GM18870 (cell line): Measurements from ENCODE around the gene TBC1D14.
"Not testable (repeated sequence)": the region's sequence is repeated elsewhere in the genome, so short reads cannot be mapped to it uniquely, and the experiment has no call there.

Experiments used
- ATAC-seq: cut with Tn5 transposase; IDR thresholded peaks from one replicate; pipeline ENCODE4 v1.9.1; 2021; ENCODE audit warnings: moderate library complexity; ENCODE audit not compliant: unreplicated experiment

Gene TBC1D14

DNA sequence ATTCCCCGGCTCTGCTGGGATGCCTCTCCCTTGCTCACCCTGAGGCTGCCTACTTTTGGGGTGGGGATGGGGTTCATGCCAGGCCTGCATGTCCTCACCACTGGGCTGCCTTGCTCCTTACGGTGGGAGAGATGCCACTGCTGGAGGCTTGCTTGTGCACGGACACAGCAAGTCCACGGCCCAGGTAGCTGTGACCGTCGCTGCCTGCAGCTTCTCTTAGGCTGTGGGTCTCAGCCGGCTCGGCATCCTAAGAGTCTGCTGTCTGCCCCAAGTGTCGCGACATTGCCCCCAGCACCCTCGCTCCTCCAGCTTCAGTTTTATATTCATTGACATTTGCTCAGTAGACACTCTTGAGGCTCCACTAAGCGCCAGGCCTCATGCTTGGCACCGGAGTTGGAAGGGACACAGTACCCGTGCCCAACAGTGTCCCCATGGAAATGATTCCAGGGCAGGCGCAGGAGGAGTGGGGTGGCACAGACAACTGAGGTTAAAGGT, 58.3 kb downstream of the TBC1D14 start:
- ATAC-seq: no peak

- ATAC-seq: no peak
Measured at GRCh38 chr4:6968496-6968895, 58.9 kb downstream of the TBC1D14 start.

GRCh38 chr4:6969826-6970800, 60.5 kb downstream of the TBC1D14 start:
- ATAC-seq: peak; percentile 67

DNA sequence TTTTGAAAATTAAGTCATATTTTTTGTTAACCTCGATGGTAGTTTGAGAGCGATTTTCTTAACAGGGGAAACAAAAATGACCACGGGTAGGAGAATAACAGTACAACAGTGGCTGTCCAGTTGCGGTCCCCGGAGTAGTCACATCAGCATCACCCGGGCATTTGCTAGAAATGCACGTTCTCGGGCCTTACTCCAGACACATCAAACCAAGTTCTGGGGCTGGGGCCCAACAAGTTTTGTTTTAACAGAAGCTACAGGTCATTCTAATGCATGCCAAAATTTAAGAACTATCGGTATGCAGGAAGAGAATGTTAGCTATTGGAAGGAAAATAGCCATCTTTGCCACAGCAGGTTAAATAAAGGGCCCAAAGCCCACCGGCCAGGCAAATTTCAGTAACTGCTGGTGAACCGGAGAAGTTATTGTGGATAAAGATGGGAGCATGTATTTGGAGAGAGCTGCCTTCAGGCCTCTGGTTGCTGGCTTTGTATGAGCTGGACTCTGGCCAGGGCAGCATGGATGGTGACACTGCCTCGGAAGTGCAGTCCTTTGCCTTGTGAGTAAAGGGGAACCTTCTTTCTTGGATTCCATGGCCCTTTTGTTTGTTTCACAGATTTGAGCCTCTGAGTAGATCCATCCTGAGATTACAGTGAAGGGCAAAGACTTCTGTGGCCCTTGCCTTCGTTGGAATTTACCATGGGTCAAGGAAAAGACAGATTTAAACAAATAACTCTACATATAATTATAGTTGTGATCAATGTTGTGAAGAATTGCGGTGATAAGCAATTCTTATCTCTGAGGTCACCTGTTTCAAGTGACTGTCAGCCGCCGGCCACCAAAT, 62.1 kb downstream of the TBC1D14 start:
- ATAC-seq: no peak

- ATAC-seq: no peak
Measured at GRCh38 chr4:6972375-6972650, 62.7 kb downstream of the TBC1D14 start.

GRCh38 chr4:6972911-6973310, 63.3 kb downstream of the TBC1D14 start:
- ATAC-seq: no peak

GRCh38 chr4:6974138-6974848, 64.7 kb downstream of the TBC1D14 start:
- no peak for ATAC-seq

- not testable (repeated sequence) for ATAC-seq
Measured at GRCh38 chr4:6977846-6978245, 68.2 kb downstream of the TBC1D14 start.

GRCh38 chr4:6983544-6984142, 74.0 kb downstream of the TBC1D14 start:
- ATAC-seq: no peak

GRCh38 chr4:6984612-6985425, 75.2 kb downstream of the TBC1D14 start:
- no peak for ATAC-seq

DNA sequence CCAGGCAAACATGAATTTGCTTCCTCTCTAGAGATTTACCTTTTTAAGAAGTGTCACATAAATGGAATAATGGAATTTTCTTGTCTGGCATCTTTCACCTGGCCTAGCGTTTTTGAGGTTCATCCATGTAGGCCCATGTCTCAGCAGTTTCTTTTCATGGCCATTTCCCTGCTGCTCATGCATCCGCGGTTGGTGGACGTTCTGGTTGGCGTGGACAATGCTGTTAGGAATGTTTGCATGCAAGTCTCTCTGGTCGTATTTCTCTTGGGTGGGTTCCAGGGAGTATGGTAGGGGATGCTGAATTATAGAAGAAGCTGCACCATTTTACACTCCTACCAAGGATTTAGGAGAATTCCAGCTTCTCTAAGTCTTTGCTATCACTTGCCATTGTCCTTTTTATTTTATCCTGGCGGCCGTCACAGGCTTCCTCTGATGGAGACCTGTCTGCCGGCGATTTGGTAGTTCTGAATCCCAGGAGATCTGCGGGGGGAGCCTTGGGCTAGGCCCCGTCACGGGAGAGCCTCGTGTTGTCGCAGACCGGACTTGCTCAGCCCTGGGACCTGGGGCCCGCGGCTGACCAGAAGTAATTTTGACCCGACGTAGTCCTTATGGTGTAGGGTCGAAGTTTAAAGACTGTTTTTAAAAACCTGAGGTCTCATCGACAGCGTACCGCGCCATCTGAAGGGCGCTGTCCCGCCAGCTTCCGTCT, 76.6 kb downstream of the TBC1D14 start:
- ATAC-seq: peak; percentile 23

- peak; percentile 58 for ATAC-seq
Measured at GRCh38 chr4:6986781-6987587, 77.4 kb downstream of the TBC1D14 start.

GRCh38 chr4:6987588-6987961, 77.9 kb downstream of the TBC1D14 start:
- no peak for ATAC-seq

GRCh38 chr4:6988016-6988715, 78.5 kb downstream of the TBC1D14 start:
- no peak for ATAC-seq

GRCh38 chr4:6989331-6989923, 79.8 kb downstream of the TBC1D14 start:
- ATAC-seq: no peak

DNA sequence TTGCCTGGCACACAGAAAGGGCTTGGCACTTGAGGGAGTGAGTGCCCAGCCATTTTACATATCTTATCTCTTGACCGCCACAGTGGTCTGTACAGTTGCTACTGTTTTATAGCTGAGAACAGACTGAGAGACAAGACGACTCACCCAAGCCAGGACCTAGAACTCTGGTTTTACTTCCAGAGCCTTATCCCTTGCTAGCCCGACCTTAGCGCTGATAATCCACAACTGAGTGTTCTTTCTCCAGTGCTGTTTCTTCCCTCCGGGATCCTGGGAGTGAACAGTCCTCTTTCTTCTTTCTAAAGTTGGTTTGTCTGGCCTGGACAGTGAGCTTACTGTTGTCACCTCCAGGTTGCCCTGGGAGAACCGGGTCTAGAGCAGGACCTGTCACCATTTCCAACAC, 81.0 kb downstream of the TBC1D14 start:
- ATAC-seq: no peak

GRCh38 chr4:6991249-6991648, 81.6 kb downstream of the TBC1D14 start:
- no peak for ATAC-seq
